Measurements from ENCODE around the gene PHF10.
A peak's percentile ranks its signal among the peaks of the same experiment; 100 is the strongest.

Gene PHF10

GRCh38 chr6:169707772-169708171, 16.5 kb downstream of the PHF10 start:
- TF ChIP-seq MAX (IDR thresholded peaks at IDR 0.05) = no peak
- no peak for TF ChIP-seq TAF1 (IDR thresholded peaks at IDR 0.05; ENCODE audit: low read depth)
- no peak for TF ChIP-seq REST (IDR thresholded peaks at IDR 0.05; ENCODE audit: low read depth)

- no peak for TF ChIP-seq USF1 (IDR thresholded peaks at IDR 0.05)
- no peak for TF ChIP-seq TAF1 (IDR thresholded peaks at IDR 0.05; ENCODE audit: low read depth)
- TF ChIP-seq TEAD4 (IDR thresholded peaks at IDR 0.05) = no peak
- no peak for TF ChIP-seq ZBTB7A (IDR thresholded peaks at IDR 0.05; ENCODE audit: low read depth)
- TF ChIP-seq MAX (IDR thresholded peaks at IDR 0.05) = no peak
- no peak for TF ChIP-seq EGR1 (IDR thresholded peaks at IDR 0.05)
- TF ChIP-seq TCF12 (IDR thresholded peaks at IDR 0.05; ENCODE audit: low read depth) = no peak
- TF ChIP-seq NFIC (IDR thresholded peaks at IDR 0.05) = no peak
- no peak for TF ChIP-seq RAD21 (IDR thresholded peaks at IDR 0.05; ENCODE audit: low read depth)
- TF ChIP-seq FOXM1 (IDR thresholded peaks at IDR 0.05; ENCODE audit: borderline replicate concordance, low read depth) = no peak
- TF ChIP-seq REST (IDR thresholded peaks at IDR 0.05; ENCODE audit: low read depth) = no peak
- no peak for TF ChIP-seq YY1 (IDR thresholded peaks at IDR 0.05; ENCODE audit: low read depth)
- TF ChIP-seq CEBPB (IDR thresholded peaks at IDR 0.05) = no peak
- TF ChIP-seq CREB1 (IDR thresholded peaks at IDR 0.05; ENCODE audit: low read depth) = no peak
Observed at GRCh38 chr6:169702840-169703246, 21.5 kb downstream of the PHF10 start.

- TF ChIP-seq EGR1 (IDR thresholded peaks at IDR 0.05) (peak; percentile 83), NFIC (IDR thresholded peaks at IDR 0.05) (no peak), ZBTB7A (IDR thresholded peaks at IDR 0.05; ENCODE audit: low read depth) (0 out of 2 replicates have a peak, but pooled peaks have one; percentile 42), MAX (IDR thresholded peaks at IDR 0.05) (peak; percentile 76), USF1 (IDR thresholded peaks at IDR 0.05) (no peak), CREB1 (IDR thresholded peaks at IDR 0.05; ENCODE audit: low read depth) (peak; percentile 54), FOXM1 (IDR thresholded peaks at IDR 0.05; ENCODE audit: borderline replicate concordance, low read depth) (no peak), CEBPB (IDR thresholded peaks at IDR 0.05) (no peak), YY1 (IDR thresholded peaks at IDR 0.05; ENCODE audit: low read depth) (peak; percentile 48), TAF1 (IDR thresholded peaks at IDR 0.05; ENCODE audit: low read depth) (peak; percentile 83)
Observed at GRCh38 chr6:169701954-169702839, 22.1 kb downstream of the PHF10 start, which contains the start of the genes C6orf120 and WDR27. Gene C6orf120, plus strand, starts transcription at chr6:169702126. Its CDS starts 334 bp downstream, at chr6:169702460. Gene WDR27, minus strand, starts transcription at chr6:169702029. Its CDS starts 13,024 bp downstream, at chr6:169689005.

- TF ChIP-seq ZBTB7A (IDR thresholded peaks at IDR 0.05; ENCODE audit: low read depth) = no peak
- no peak for TF ChIP-seq RAD21 (IDR thresholded peaks at IDR 0.05; ENCODE audit: low read depth)
- TF ChIP-seq EGR1 (IDR thresholded peaks at IDR 0.05) = no peak
- TF ChIP-seq REST (IDR thresholded peaks at IDR 0.05; ENCODE audit: low read depth) = no peak
- no peak for TF ChIP-seq TCF12 (IDR thresholded peaks at IDR 0.05; ENCODE audit: low read depth)
- TF ChIP-seq CREB1 (IDR thresholded peaks at IDR 0.05; ENCODE audit: low read depth) = no peak
- no peak for TF ChIP-seq TEAD4 (IDR thresholded peaks at IDR 0.05)
- TF ChIP-seq CEBPB (IDR thresholded peaks at IDR 0.05) = no peak
- TF ChIP-seq MAX (IDR thresholded peaks at IDR 0.05) = no peak
- TF ChIP-seq USF1 (IDR thresholded peaks at IDR 0.05) = no peak
- no peak for TF ChIP-seq EP300 (IDR thresholded peaks at IDR 0.05; ENCODE audit: borderline replicate concordance)
- no peak for TF ChIP-seq FOXM1 (IDR thresholded peaks at IDR 0.05; ENCODE audit: borderline replicate concordance, low read depth)
- no peak for TF ChIP-seq TAF1 (IDR thresholded peaks at IDR 0.05; ENCODE audit: low read depth)
- no peak for TF ChIP-seq NFIC (IDR thresholded peaks at IDR 0.05)
- TF ChIP-seq YY1 (IDR thresholded peaks at IDR 0.05; ENCODE audit: low read depth) = no peak
Observed at GRCh38 chr6:169701311-169701953, 22.9 kb downstream of the PHF10 start.
